OCI-LY7 (cell line): Measurements from ENCODE around the gene ESR2.

Experiments
- EZH2phosphoT487 ChIP-seq: fragments of 200-600 bp; sonication (generic); IDR thresholded peaks from 2 replicates; pipeline ENCODE4 v1.6.1; 2018; ENCODE audit warnings: low read depth, borderline replicate concordance, mild to moderate bottlenecking, mixed run types, antibody characterized with exemption, low read length, moderate library complexity, mixed read lengths
- TF ChIP-seq, protein P1 (sequence below): fragments of 200-600 bp; sonication (generic); conservative IDR thresholded peaks from 2 replicates; pipeline ENCODE4 v1.5.1; 2014; ENCODE audit warnings: mild to moderate bottlenecking, antibody characterized with exemption, low read length, moderate library complexity, mixed read lengths

DNA sequence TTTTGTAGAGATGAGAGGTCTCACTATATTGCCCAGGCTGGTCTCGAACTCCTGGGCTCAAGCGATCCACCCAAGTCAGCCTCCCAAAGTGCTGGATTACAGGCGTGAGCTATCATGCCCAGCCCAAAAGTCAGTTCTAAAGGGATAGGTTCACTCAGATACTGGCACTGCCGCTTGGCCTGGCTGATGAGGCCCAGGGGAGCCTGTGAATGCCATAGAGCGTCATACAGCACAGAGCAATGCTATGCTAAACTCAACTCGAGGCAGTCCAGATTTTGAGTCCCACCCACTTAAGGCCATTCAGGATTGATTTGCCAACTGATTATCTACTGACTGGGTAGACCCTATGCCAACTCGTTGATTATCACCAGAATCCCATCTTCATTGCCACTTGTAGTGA lies 179.4 kb downstream of the ESR2 start:
- TF ChIP-seq, protein P1, sequence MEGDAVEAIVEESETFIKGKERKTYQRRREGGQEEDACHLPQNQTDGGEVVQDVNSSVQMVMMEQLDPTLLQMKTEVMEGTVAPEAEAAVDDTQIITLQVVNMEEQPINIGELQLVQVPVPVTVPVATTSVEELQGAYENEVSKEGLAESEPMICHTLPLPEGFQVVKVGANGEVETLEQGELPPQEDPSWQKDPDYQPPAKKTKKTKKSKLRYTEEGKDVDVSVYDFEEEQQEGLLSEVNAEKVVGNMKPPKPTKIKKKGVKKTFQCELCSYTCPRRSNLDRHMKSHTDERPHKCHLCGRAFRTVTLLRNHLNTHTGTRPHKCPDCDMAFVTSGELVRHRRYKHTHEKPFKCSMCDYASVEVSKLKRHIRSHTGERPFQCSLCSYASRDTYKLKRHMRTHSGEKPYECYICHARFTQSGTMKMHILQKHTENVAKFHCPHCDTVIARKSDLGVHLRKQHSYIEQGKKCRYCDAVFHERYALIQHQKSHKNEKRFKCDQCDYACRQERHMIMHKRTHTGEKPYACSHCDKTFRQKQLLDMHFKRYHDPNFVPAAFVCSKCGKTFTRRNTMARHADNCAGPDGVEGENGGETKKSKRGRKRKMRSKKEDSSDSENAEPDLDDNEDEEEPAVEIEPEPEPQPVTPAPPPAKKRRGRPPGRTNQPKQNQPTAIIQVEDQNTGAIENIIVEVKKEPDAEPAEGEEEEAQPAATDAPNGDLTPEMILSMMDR = no peak
- no peak for TF ChIP-seq EZH2phosphoT487
